Measurements from ENCODE around the gene NECTIN1. TPM values are rescaled to one million over a fixed set of nuclear protein-coding genes. Genes with fewer than 3 reads are reported as not detected.

NECTIN1 gene
- total RNA-seq, 1 experiment from 2014 or later, result 23.8 TPM

GRCh38 chr11:119647254-119647653, 81.7 kb downstream of the NECTIN1 start:
- no peak overlapping the region for H3K4me2 ChIP-seq (ENCODE audit: low read length)
- no peaks in the 10 kb centered on the region for H3K9me2 ChIP-seq (ENCODE audit: insufficient read depth)
- CTCF ChIA-PET, result no interaction called here
- H3K4me3 ChIP-seq (replicated peaks in 1 of 2; ENCODE audit: low read depth in 1 of 2, low read length in 2 of 2), result no peak overlapping the region
- POLR2A ChIA-PET, result no interaction called here
- H3K4me1 ChIP-seq (ENCODE audit: control insufficient read depth in 1 of 2, insufficient read depth in 2 of 2, low read length in 2 of 2), result peaks cover 0 to 4% of the 10 kb centered on the region in 2 experiments; a peak in 1 of 4 replicates
- no peaks in the 10 kb centered on the region for H3K9me3 ChIP-seq (ENCODE audit: control insufficient read depth in 1 of 2, insufficient read depth in 1 of 2, low read depth in 1 of 2, low read length in 2 of 2)
- ATAC-seq, result no peak
- RAD21 ChIA-PET (ENCODE audit: low non-redundant PET in 1 of 2, low total read pairs in 2 of 2, uncharacterized antibody in 2 of 2, unreplicated experiment in 2 of 2), result no interaction called here
- intact Hi-C loops (cut with micrococcal nuclease), result no loop called here
- no TSS peak for BruUV-seq (replicated peaks)
- TF ChIP-seq TCF7L2 (IDR thresholded peaks at IDR 0.05; ENCODE audit: borderline replicate concordance, extremely low read depth, insufficient read depth, insufficient read length) (no peak), ELF1 (IDR thresholded peaks at IDR 0.05; ENCODE audit: borderline replicate concordance, low read depth) (no peak), RAD21 (IDR thresholded peaks at IDR 0.05; ENCODE audit: low read depth) (no peak), EZH2 (IDR thresholded peaks at IDR 0.05) (no peak), SP1 (IDR thresholded peaks at IDR 0.05; ENCODE audit: low read depth) (no peak), JUND (IDR thresholded peaks at IDR 0.05) (no peak), ZBTB33 (IDR thresholded peaks at IDR 0.05; ENCODE audit: extremely low read depth, insufficient replicate concordance, low read length) (no peak), CBX3 (IDR thresholded peaks at IDR 0.05; ENCODE audit: low read depth) (no peak), EGR1 (IDR thresholded peaks at IDR 0.05; ENCODE audit: low read depth) (no peak), EZH2phosphoT487 (IDR thresholded peaks at IDR 0.05; ENCODE audit: borderline replicate concordance) (no peak), MAX (IDR thresholded peaks at IDR 0.05) (no peak), ZNF274 (IDR thresholded peaks at IDR 0.05; ENCODE audit: low read depth, low read length) (no peak), ATF3 (IDR thresholded peaks at IDR 0.05) (no peak), SRF (IDR thresholded peaks at IDR 0.05; ENCODE audit: low read depth) (no peak), CEBPB (IDR thresholded peaks at IDR 0.05; ENCODE audit: low read depth) (no peak), YY1 (IDR thresholded peaks at IDR 0.05; ENCODE audit: extremely low read depth, insufficient replicate concordance, low read depth, low read length) (no peak), POLR2A (IDR thresholded peaks at IDR 0.05; ENCODE audit: borderline replicate concordance, extremely low read depth, insufficient read depth, insufficient read length) (no peak)
- no peaks in the 10 kb centered on the region for H3K27me3 ChIP-seq (ENCODE audit: insufficient read depth, low read length)
- no peaks in the 10 kb centered on the region for H3K79me2 ChIP-seq (ENCODE audit: insufficient read depth, low read length)
- no peaks in the 10 kb centered on the region for H4K20me1 ChIP-seq (ENCODE audit: insufficient read depth)
- H3K36me3 ChIP-seq (ENCODE audit: control insufficient read depth in 1 of 2, insufficient read depth in 2 of 2, low read length in 2 of 2), result no peaks in the 10 kb centered on the region
- DNase-seq (ENCODE audit: low read depth, low spot score), result no peak
- H3K27ac ChIP-seq (ENCODE audit: low read depth, low read length), result no peak overlapping the region
- H2AFZ ChIP-seq (ENCODE audit: low read depth, low read length, poor library complexity, severe bottlenecking), result no peak overlapping the region
- no peak overlapping the region for H3K9ac ChIP-seq (ENCODE audit: low read length)

Data from HCT116 (cell line).